HEK293T (cell line): ENCODE data around the gene CRADD.

Source experiments
- CTCF ChIA-PET: fragments of 350-600 bp; formaldehyde crosslinking; extraction: SDS; loops from one replicate; lab custom pipeline; 2021; ENCODE audit warnings: antibody characterized with exemption, inconsistent platforms; lab: Yijun Ruan, JAX
- POLR2A ChIA-PET: fragments of 350-600 bp; formaldehyde crosslinking; extraction: SDS; loops from one replicate; lab custom pipeline; 2020; ENCODE audit warnings: antibody characterized with exemption, inconsistent platforms; lab: Yijun Ruan, JAX
- DNase-seq: peaks from one replicate; pipeline ENCODE4 v3.0.0; 2012; ENCODE audit warnings: mixed read lengths; ENCODE audit errors: extremely low spot score
- ARNT ChIP-seq: fragments of 450-650 bp; IDR thresholded peaks from 2 replicates; pipeline ENCODE4 v1.6.1; 2017; ENCODE audit warnings: mild to moderate bottlenecking
- BHLHE40 ChIP-seq: fragments of 450-650 bp; IDR thresholded peaks from 2 replicates; pipeline ENCODE4 v1.6.1; 2016; ENCODE audit warnings: mild to moderate bottlenecking, moderate library complexity, borderline replicate concordance
- CTBP1 ChIP-seq: fragments of 450-650 bp; IDR thresholded peaks from 2 replicates; pipeline ENCODE4 v1.6.1; 2016; ENCODE audit warnings: borderline replicate concordance
- ELF4 ChIP-seq: fragments of 450-650 bp; IDR thresholded peaks from 2 replicates; pipeline ENCODE4 v1.6.1; 2017; ENCODE audit warnings: antibody characterized with exemption
- FOXA1 ChIP-seq: fragments of 450-650 bp; IDR thresholded peaks from 2 replicates; pipeline ENCODE4 v1.6.1; 2016; ENCODE audit warnings: mild to moderate bottlenecking
- FOXK2 ChIP-seq: fragments of 450-650 bp; IDR thresholded peaks from 2 replicates; pipeline ENCODE4 v1.6.1; 2016; ENCODE audit warnings: mild to moderate bottlenecking
- FOXM1 ChIP-seq: fragments of 450-650 bp; IDR thresholded peaks from 2 replicates; pipeline ENCODE4 v1.6.1; 2017; ENCODE audit warnings: mild to moderate bottlenecking, borderline replicate concordance
- HDGF ChIP-seq: fragments of 450-650 bp; IDR thresholded peaks from 2 replicates; pipeline ENCODE4 v1.6.1; 2017; ENCODE audit warnings: antibody characterized with exemption, borderline replicate concordance
- L3MBTL2 ChIP-seq: fragments of 450-650 bp; conservative IDR thresholded peaks from 2 replicates; pipeline ENCODE4 v1.6.1; 2016; ENCODE audit warnings: mild to moderate bottlenecking
- LEF1 ChIP-seq: fragments of 450-650 bp; IDR thresholded peaks from 2 replicates; pipeline ENCODE4 v1.6.1; 2017; ENCODE audit warnings: mild to moderate bottlenecking, borderline replicate concordance
- NFRKB ChIP-seq: fragments of 450-650 bp; IDR thresholded peaks from 2 replicates; pipeline ENCODE4 v1.6.1; 2016; ENCODE audit warnings: mild to moderate bottlenecking, moderate library complexity
- SP1 ChIP-seq: fragments of 450-650 bp; IDR thresholded peaks from 2 replicates; pipeline ENCODE4 v1.6.1; 2017
- SUZ12 ChIP-seq: fragments of 450-650 bp; IDR thresholded peaks from 2 replicates; pipeline ENCODE4 v1.6.1; 2016; ENCODE audit warnings: mild to moderate bottlenecking
- TARDBP ChIP-seq: fragments of 450-650 bp; IDR thresholded peaks from 2 replicates; pipeline ENCODE4 v1.6.1; 2016
- ZNF384 ChIP-seq: fragments of 450-650 bp; IDR thresholded peaks from 2 replicates; pipeline ENCODE4 v1.6.1; 2016
- TF ChIP-seq, protein P1 (sequence below): fragments of 450-650 bp; IDR thresholded peaks from 2 replicates; pipeline ENCODE4 v1.6.1; 2016

CRADD gene

GRCh38 chr12:93825501-93825888, 148.3 kb downstream of the CRADD start:
- TF ChIP-seq HDGF = no peak
- no peak for TF ChIP-seq NFRKB
- TF ChIP-seq, protein P1, sequence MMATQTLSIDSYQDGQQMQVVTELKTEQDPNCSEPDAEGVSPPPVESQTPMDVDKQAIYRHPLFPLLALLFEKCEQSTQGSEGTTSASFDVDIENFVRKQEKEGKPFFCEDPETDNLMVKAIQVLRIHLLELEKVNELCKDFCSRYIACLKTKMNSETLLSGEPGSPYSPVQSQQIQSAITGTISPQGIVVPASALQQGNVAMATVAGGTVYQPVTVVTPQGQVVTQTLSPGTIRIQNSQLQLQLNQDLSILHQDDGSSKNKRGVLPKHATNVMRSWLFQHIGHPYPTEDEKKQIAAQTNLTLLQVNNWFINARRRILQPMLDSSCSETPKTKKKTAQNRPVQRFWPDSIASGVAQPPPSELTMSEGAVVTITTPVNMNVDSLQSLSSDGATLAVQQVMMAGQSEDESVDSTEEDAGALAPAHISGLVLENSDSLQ = no peak
- no peak for TF ChIP-seq BHLHE40
- ChIA-PET CTCF (interaction anchor here (1.1 kb wide), 1 partner anchor 14 kb away, joined by 3 read pairs; no protein-coding TSS in a partner anchor), POLR2A (no interaction called here)
- no peak for DNase-seq

DNA sequence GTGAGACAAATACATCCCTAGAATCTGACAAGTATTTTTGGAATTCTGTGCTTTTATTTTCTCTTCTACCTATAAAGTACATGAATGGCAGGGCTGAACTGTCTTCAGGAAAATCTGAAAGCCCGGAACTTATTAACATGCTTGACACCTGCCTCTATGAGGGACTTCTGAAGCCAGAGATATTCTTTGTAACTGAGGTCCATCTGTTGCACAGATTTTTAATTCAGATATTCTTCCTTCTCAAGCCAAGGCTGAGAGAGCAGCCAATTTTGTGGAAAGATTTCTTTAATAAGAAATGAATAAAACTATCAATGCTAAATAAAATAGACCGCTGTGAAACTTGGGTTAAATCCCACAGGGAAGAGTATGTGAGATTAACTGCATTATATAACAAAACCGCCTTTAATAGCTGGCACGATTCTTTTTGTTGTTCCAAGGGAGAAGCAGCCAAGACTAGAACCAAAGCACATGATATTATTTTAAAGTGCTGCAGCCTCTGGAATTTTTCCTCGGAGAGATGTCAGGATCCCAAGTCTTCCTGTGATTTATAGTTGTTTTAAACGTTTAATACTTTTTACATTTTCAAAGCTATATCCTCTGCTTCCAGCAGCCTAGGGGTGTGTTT, 148.9 kb downstream of the CRADD start:
- TF ChIP-seq ARNT = no peak
- TF ChIP-seq, protein P1 = 0 out of 2 replicates have a peak, but pooled peaks have one; percentile 40
- ChIA-PET POLR2A (no interaction called here), CTCF (interaction anchor here (1.0 to 1.1 kb wide), 2 partner anchors 13 to 275 kb away, joined by 3 read pairs; no protein-coding TSS in a partner anchor)
- DNase-seq = no peak

DNA sequence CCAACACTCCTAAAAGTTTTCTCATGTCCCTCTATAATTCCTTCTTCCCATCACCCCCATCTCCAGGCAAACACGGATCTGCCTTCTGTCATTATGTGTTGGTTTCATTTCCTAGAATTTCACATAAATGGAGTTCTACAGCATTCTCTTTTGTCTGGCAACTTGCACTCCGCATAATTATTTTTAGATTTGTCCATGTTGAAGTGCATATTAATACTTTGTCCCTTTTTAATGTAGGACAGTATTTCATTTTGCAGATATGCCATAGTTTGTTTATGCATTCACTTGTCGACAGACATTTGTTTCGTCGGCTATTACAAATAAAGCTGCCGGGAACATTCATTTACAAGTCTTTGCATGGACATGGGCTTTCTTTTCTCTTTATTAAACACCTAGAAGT, 150.0 kb downstream of the CRADD start:
- ChIA-PET CTCF (interaction anchor here (0.7 kb wide), 1 partner anchor 9 kb away, joined by 3 read pairs; no protein-coding TSS in a partner anchor), POLR2A (no interaction called here)
- no peak for DNase-seq
- TF ChIP-seq SUZ12 (no peak), BHLHE40 (no peak), NFRKB (no peak), ZNF384 (no peak), L3MBTL2 (no peak)
- TF ChIP-seq, protein P1 = no peak

DNA sequence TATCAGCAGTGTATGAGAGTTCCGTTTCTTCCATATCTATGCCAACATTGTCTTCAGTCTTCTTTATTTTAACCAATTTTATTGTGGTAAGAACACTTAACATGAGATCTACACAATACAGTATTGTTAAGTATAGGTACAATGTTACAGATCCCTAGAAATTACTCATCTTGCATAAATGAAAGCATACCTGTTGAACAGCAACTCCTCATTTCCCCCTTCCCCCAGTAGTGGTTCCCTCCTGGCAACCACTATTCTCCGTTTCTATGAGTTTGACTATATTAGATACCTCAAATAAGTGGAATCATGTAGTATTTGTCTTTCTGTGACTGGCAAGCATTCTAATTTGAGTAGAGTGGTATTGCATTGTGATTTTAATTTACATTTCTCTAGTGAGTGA, 150.5 kb downstream of the CRADD start:
- POLR2A ChIA-PET = no interaction called here
- DNase-seq = no peak
- TF ChIP-seq FOXA1 = no peak
- no peak for TF ChIP-seq LEF1
- TF ChIP-seq CTBP1 = no peak
- no peak for TF ChIP-seq FOXM1
- TF ChIP-seq L3MBTL2 = no peak
- no peak for TF ChIP-seq BHLHE40
- CTCF ChIA-PET = interaction anchor here (1.2 kb wide), 1 partner anchor 21 kb away, joined by 3 read pairs; no protein-coding TSS in a partner anchor

DNA sequence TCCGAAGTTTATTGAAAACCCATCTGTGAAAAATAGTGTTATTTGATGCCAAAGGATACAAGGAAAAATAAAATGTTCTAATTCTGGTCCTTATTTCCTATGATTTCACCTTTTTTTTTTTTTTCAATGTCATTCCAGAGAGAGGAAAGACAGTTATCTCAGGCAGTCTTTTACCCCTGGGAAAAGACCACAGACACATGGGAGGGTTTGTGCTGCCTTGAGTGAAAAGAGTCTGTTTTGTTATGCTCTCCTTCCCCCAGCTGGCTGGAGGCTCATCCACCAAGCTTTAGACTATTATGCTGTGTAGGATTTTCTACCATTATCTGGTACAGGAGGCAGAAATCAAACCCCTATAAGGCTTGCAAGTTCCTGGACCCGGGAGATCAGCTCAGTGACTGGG, 151.8 kb downstream of the CRADD start:
- DNase-seq = no peak
- no peak for TF ChIP-seq ELF4
- no peak for TF ChIP-seq FOXA1
- TF ChIP-seq, protein P1 = no peak
- no peak for TF ChIP-seq FOXM1
- TF ChIP-seq FOXK2 = no peak
- no peak for TF ChIP-seq ARNT
- TF ChIP-seq LEF1 = no peak
- TF ChIP-seq SP1 = no peak
- no peak for TF ChIP-seq TARDBP
- TF ChIP-seq BHLHE40 = no peak
- no peak for TF ChIP-seq NFRKB
- no peak for TF ChIP-seq HDGF
- no peak for TF ChIP-seq ZNF384
- TF ChIP-seq L3MBTL2 = no peak
- TF ChIP-seq SUZ12 = no peak
- no peak for TF ChIP-seq CTBP1
- ChIA-PET POLR2A (no interaction called here), CTCF (interaction anchor here (0.7 to 1.2 kb wide), 2 partner anchors 20 to 53 kb away, joined by 3 to 7 read pairs; no protein-coding TSS in a partner anchor)

DNA sequence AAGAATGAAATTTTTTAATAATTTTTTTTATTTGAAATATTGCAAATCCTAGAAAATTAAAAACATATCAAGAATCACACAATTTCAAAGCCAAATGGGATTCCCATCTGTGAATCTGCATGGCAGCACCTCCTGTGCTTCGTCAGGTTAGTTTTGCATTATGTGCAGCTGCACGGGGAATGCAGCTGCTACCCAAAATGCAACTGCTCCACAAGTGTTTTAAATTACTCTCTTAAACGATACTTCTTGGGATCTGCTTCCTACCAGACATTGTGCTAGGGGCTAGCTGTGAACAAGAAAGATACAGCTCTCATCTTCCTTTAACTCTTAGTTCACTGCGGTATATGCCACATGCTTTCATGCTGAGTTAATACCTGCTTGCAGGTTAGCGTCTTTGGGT, 154.2 kb downstream of the CRADD start:
- CTCF ChIA-PET = no interaction called here
- TF ChIP-seq BHLHE40 (no peak), HDGF (no peak)
- POLR2A ChIA-PET = no interaction called here
- no peak for DNase-seq

GRCh38 chr12:93832131-93832530, 155.0 kb downstream of the CRADD start:
- ChIA-PET CTCF (no interaction called here), POLR2A (no interaction called here)
- TF ChIP-seq ARNT (no peak), FOXK2 (no peak), ELF4 (no peak), SUZ12 (no peak), TARDBP (no peak), CTBP1 (no peak), NFRKB (no peak), LEF1 (no peak), HDGF (no peak), FOXM1 (no peak), ZNF384 (no peak)
- TF ChIP-seq, protein P1 = no peak
- no peak for DNase-seq
